H1 (cell line): ENCODE data around the gene ADIPOR2. TPM values are rescaled to one million over a fixed set of nuclear protein-coding genes. Genes with fewer than 3 reads are reported as not detected.
A peak's percentile ranks its signal among the peaks of the same experiment; 100 is the strongest.

ENCODE experiments used
- CTCF ChIA-PET: fragments of 300-600 bp; sonication (Branson Sonifier 250); formaldehyde crosslinking; loops from one replicate; lab custom pipeline; 2021; ENCODE audit not compliant: partially characterized antibody; lab: Charles Lee
- POLR2A ChIA-PET: fragments of 300-600 bp; sonication (Branson Sonifier 250); formaldehyde crosslinking; loops from one replicate; lab custom pipeline; 2021; ENCODE audit warnings: inconsistent platforms; ENCODE audit not compliant: partially characterized antibody; lab: Charles Lee
- DNase-seq, 2 experiments: peaks; one replicate each; pipeline versions ENCODE4 v3.0.0 to v3.0.0-alpha.2; 2010 to 2022; ENCODE audit warnings: low spot score in 2 of 2, low read depth in 1 of 2, mixed read lengths in 1 of 2
- FAIRE-seq: peaks from 2 replicates; lab custom pipeline; 2011; peaks lifted over from hg19 to GRCh38; lab: Jason Lieb, UNC
- H2AFZ ChIP-seq: 2 replicates; pipeline ENCODE4 v1.8.1; 2012; ENCODE audit warnings: low read length, inconsistent platforms
- H2AK5ac ChIP-seq: 2 replicates; pipeline ENCODE4 v1.6.1; 2013; ENCODE audit warnings: low read depth, low read length
- H2BK120ac ChIP-seq: replicated peaks from 2 replicates; pipeline ENCODE3; 2013; ENCODE audit warnings: low read depth, low read length, inconsistent platforms
- H2BK12ac ChIP-seq: 2 replicates; pipeline ENCODE4 v1.6.1; 2013; ENCODE audit warnings: low read depth, low read length
- H2BK15ac ChIP-seq: 2 replicates; pipeline ENCODE4 v1.6.1; 2013; ENCODE audit warnings: low read length
- H2BK20ac ChIP-seq: 2 replicates; pipeline ENCODE4 v1.6.1; 2013; ENCODE audit warnings: low read length
- H2BK5ac ChIP-seq: 2 replicates; pipeline ENCODE4 v1.6.1; 2013; ENCODE audit warnings: low read depth, low read length
- H3K14ac ChIP-seq: 2 replicates; pipeline ENCODE4 v1.6.1; 2013; ENCODE audit warnings: inconsistent platforms; ENCODE audit not compliant: insufficient read length
- H3K18ac ChIP-seq: 2 replicates; pipeline ENCODE4 v1.6.1; 2013; ENCODE audit warnings: low read length; ENCODE audit errors: extremely low read depth
- H3K23ac ChIP-seq: 2 replicates; pipeline ENCODE4 v1.6.1; 2013; ENCODE audit warnings: inconsistent platforms; ENCODE audit not compliant: insufficient read length
- H3K23me2 ChIP-seq: 2 replicates; pipeline ENCODE4 v1.6.1; 2013; ENCODE audit warnings: low read depth, low read length
- H3K27ac ChIP-seq: 2 replicates; pipeline ENCODE4 v1.6.1; 2011; ENCODE audit warnings: low read depth, low read length, inconsistent platforms
- H3K27me3 ChIP-seq, 4 experiments: replicated peaks in 1 of 4; 1 replicate in 1 of 4; 2 replicates in 3 of 4; pipeline versions ENCODE4 v1.6.1 to v1.8.1; 2011 to 2013; ENCODE audit warnings: low read length in 3 of 4, mild to moderate bottlenecking in 3 of 4, inconsistent platforms in 2 of 4, mixed read lengths in 2 of 4, moderate library complexity in 1 of 4; ENCODE audit not compliant: control insufficient read depth in 3 of 4, insufficient read depth in 3 of 4; ENCODE audit errors: extremely low read depth in 1 of 4
- H3K36me3 ChIP-seq, 4 experiments: 2 replicates each; pipeline versions ENCODE4 v1.6.1 to v1.8.1; 2011 to 2013; ENCODE audit warnings: mild to moderate bottlenecking in 4 of 4, low read length in 3 of 4, moderate library complexity in 2 of 4, control low read depth in 1 of 4, inconsistent platforms in 1 of 4; ENCODE audit not compliant: insufficient read depth in 4 of 4, control insufficient read depth in 2 of 4
- H3K4ac ChIP-seq: replicated peaks from 2 replicates; pipeline ENCODE3; 2013; ENCODE audit warnings: low read length, low read depth, mixed read lengths, inconsistent platforms; ENCODE audit not compliant: insufficient read length
- H3K4me1 ChIP-seq, 4 experiments: replicated peaks in 1 of 4; 1 replicate in 1 of 4; 2 replicates in 3 of 4; pipeline versions ENCODE4 v1.6.1 to v1.8.1; 2011 to 2013; ENCODE audit warnings: low read length in 3 of 4, inconsistent platforms in 2 of 4, mixed read lengths in 1 of 4; ENCODE audit not compliant: insufficient read depth in 4 of 4, control insufficient read depth in 3 of 4
- H3K4me2 ChIP-seq, 2 experiments: 2 replicates each; pipeline versions ENCODE4 v1.6.1 to v1.8.1; 2011 to 2013; ENCODE audit warnings: low read depth in 2 of 2, low read length in 2 of 2, control low read depth in 1 of 2, inconsistent platforms in 1 of 2, mild to moderate bottlenecking in 1 of 2; ENCODE audit not compliant: insufficient read depth in 1 of 2
- H3K4me3 ChIP-seq, 4 experiments: fragments of 200-600, 300-600 bp in 1 of 4; sonication (generic), shearing (Covaris generic), sonication (Bioruptor Twin) in 1 of 4; 2 replicates each; pipeline versions ENCODE4 v1.5.1 to v1.8.1; 2011 to 2016; ENCODE audit warnings: low read length in 4 of 4, low read depth in 3 of 4, control low read depth in 2 of 4, inconsistent platforms in 2 of 4, mild to moderate bottlenecking in 2 of 4, mixed read lengths in 1 of 4, moderate library complexity in 1 of 4; ENCODE audit not compliant: insufficient read depth in 2 of 4; ENCODE audit errors: extremely low read depth in 1 of 4
- H3K56ac ChIP-seq: replicated peaks from 2 replicates; pipeline ENCODE3; 2013; ENCODE audit warnings: low read depth, mild to moderate bottlenecking, mixed read lengths, low read length, inconsistent platforms; ENCODE audit not compliant: insufficient read length
- H3K79me1 ChIP-seq: 2 replicates; pipeline ENCODE4 v1.6.1; 2013; ENCODE audit warnings: low read depth, low read length, control low read depth
- H3K79me2 ChIP-seq, 2 experiments: 2 replicates each; pipeline versions ENCODE4 v1.6.1 to v1.8.1; 2012 to 2013; ENCODE audit warnings: low read length in 2 of 2, mild to moderate bottlenecking in 2 of 2, inconsistent platforms in 1 of 2; ENCODE audit not compliant: insufficient read depth in 2 of 2, control insufficient read depth in 1 of 2
- H3K9ac ChIP-seq, 4 experiments: replicated peaks in 1 of 4; 1 replicate in 1 of 4; 2 replicates in 3 of 4; pipeline versions ENCODE4 v1.6.1 to v1.8.1; 2011 to 2013; ENCODE audit warnings: low read depth in 3 of 4, low read length in 3 of 4, control low read depth in 2 of 4, mild to moderate bottlenecking in 2 of 4, moderate library complexity in 2 of 4, inconsistent platforms in 1 of 4; ENCODE audit errors: extremely low read depth in 1 of 4
- H3K9me3 ChIP-seq, 2 experiments: 2 replicates each; pipeline versions ENCODE4 v1.6.1 to v1.8.1; 2012 to 2013; ENCODE audit warnings: mild to moderate bottlenecking in 2 of 2, moderate library complexity in 2 of 2, control low read depth in 1 of 2, inconsistent platforms in 1 of 2, low read depth in 1 of 2, low read length in 1 of 2, mixed read lengths in 1 of 2; ENCODE audit not compliant: insufficient read depth in 2 of 2
- H4K20me1 ChIP-seq, 2 experiments: replicated peaks in 1 of 2; 2 replicates each; pipeline versions ENCODE3 to v1.8.1; 2011 to 2013; ENCODE audit warnings: inconsistent platforms in 2 of 2, low read length in 2 of 2, mild to moderate bottlenecking in 1 of 2; ENCODE audit not compliant: insufficient read depth in 2 of 2, control insufficient read depth in 1 of 2
- H4K5ac ChIP-seq: 2 replicates; pipeline ENCODE4 v1.6.1; 2013; ENCODE audit warnings: low read length, low read depth, mixed read lengths, inconsistent platforms; ENCODE audit not compliant: insufficient read length
- H4K8ac ChIP-seq: 2 replicates; pipeline ENCODE4 v1.8.0; 2013; ENCODE audit warnings: mild to moderate bottlenecking, moderate library complexity, low read length, inconsistent platforms; ENCODE audit not compliant: insufficient read depth; ENCODE audit errors: extremely low read depth
- H4K91ac ChIP-seq: replicated peaks from 2 replicates; pipeline ENCODE3; 2013; ENCODE audit warnings: low read length, mixed read lengths, inconsistent platforms; ENCODE audit not compliant: insufficient read length
- CEBPB ChIP-seq: IDR thresholded peaks from 2 replicates; pipeline ENCODE4 v1.6.1; 2012; ENCODE audit warnings: low read depth, low read length
- FOSL1 ChIP-seq: IDR thresholded peaks from 2 replicates; pipeline ENCODE4 v1.6.1; 2011; ENCODE audit warnings: mild to moderate bottlenecking, low read depth, low read length, moderate library complexity; ENCODE audit not compliant: insufficient read depth
- WGBS, 2 experiments: shearing (Covaris generic) in 1 of 2; methylation state at CpG; one replicate each; pipeline versions ENCODE4 v1.1.6 to v1.1.7; 2013 to 2015; ENCODE audit warnings: low lambda C conversion rate in 2 of 2, mixed read lengths in 2 of 2, inconsistent platforms in 1 of 2, low coverage in 1 of 2, missing lambda C conversion rate in 1 of 2; ENCODE audit not compliant: insufficient replicate concordance in 2 of 2, insufficient coverage in 1 of 2, insufficient read length in 1 of 2; ENCODE audit errors: extremely low coverage in 1 of 2, missing lambda C conversion rate in 1 of 2; 5-methylcytosine and 5-hydroxymethylcytosine counted together
- polyA plus RNA-seq, 7 experiments: library from polyadenylated mRNA; depleted of rRNA in 3 of 7; stranded (reverse) in 5 of 7; unstranded in 2 of 7; fragments of >200 nt in 5 of 7; fragments of 200-250 nt in 2 of 7; gene quantifications; 1 replicate in 5 of 7; 2 replicates in 1 of 7; 4 replicates in 1 of 7; pipeline versions ENCODE4 v1.2.1 to v1.2.3, GENCODE V29; 2011 to 2013; ENCODE audit warnings: missing spikeins in 2 of 7, mixed read lengths in 2 of 7
- total RNA-seq: library from RNA; stranded (reverse); fragmentation: NEBNext Ultra II Directional; extraction: Animal tissue kit (Norgen Biotek cat#: 25700); gene quantifications from 2 replicates; pipeline ENCODE4 v1.2.1, GENCODE V29; 2021

The ADIPOR2 gene
- total and polyA plus RNA-seq, 2 of the 8 experiments (the other 6 are each of a cell fraction or from before 2014, with no cell fraction given), result 17.5 to 50.8 TPM

DNA sequence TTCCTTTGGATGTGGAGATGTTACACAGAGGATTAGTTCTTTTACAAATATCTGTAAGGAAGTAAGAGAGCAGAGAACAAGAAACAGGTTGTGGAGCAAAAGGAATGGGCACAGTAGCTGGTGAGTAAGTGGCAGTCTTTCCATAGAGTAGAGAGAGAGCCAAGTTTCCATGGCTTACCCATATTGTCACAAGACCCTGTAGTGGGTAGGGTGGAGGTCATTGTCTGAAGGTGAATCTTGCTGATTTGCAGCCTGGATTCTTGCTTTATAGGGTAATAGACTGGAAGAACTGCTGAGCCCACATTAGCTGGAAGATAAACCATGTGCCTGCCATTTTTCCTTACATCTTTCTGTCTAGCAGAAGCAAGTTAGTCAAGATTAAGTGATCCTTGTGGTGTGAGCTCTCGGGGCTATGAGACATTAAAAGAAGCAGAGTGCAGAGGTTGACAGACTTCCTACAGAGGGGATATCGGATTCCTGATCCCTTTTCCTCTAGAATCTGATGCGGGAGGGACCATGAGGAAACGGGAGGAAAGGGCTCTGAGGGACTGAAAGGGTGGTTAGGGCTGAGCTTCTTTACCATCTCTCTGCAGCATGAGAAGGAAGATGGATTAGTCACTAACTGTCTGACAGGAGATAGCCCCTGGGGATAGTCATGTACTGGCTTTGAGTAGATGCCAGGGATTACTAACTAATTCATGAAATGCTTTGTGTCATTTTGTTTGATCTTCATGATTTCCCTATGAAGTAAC is 85.5 kb downstream of the ADIPOR2 start:
- no peak overlapping the region for H2BK15ac ChIP-seq
- no peak overlapping the region for H3K27ac ChIP-seq
- no peaks in the 10 kb centered on the region for H3K27me3 ChIP-seq
- H4K5ac ChIP-seq, result no peak overlapping the region
- peaks cover 0 to 5% (median 3%) of the 10 kb centered on the region in 4 experiments; a peak in 2 of 7 replicates for H3K4me1 ChIP-seq
- H2BK20ac ChIP-seq, result no peak overlapping the region
- 80% methylated on average over 4 of the region's 4 CpGs; no CpG with 5 or more reads in 1 of the 2 experiments for WGBS, 2 experiments
- CTCF ChIA-PET, result interaction anchor here (0.9 to 2.0 kb wide), 7 partner anchors 12 to 164 kb away, joined by 3 to 5 read pairs (median 3); no protein-coding TSS in a partner anchor
- H2AK5ac ChIP-seq, result no peak overlapping the region
- POLR2A ChIA-PET, result interaction anchor here (1.6 kb wide), 1 partner anchor 9 kb away, joined by 4 read pairs; no protein-coding TSS in a partner anchor
- H4K91ac ChIP-seq, result no peak overlapping the region
- H3K79me1 ChIP-seq, result peaks cover 2% of the 10 kb centered on the region; the same call in 1 of the 2 replicates
- no peak overlapping the region for H4K8ac ChIP-seq
- H3K9me3 ChIP-seq, result no peaks in the 10 kb centered on the region
- no peaks in the 10 kb centered on the region; the same call in 1 of the 2 replicates for H3K23me2 ChIP-seq
- no peak overlapping the region for H3K9ac ChIP-seq
- no peak overlapping the region for H3K18ac ChIP-seq
- TF ChIP-seq FOSL1 (no peak), CEBPB (no peak)
- peaks cover 5 to 7% of the 10 kb centered on the region in 2 experiments for H4K20me1 ChIP-seq
- no peak overlapping the region for H2AFZ ChIP-seq
- no peak for DNase-seq
- peaks cover 0 to 7% (median 5%) of the 10 kb centered on the region in 4 experiments; a peak in 5 of 8 replicates for H3K36me3 ChIP-seq
- no peak overlapping the region for H2BK12ac ChIP-seq
- no peak overlapping the region for H3K56ac ChIP-seq
- 0 out of 4 replicates have a peak, but pooled peaks cover 0 to 13% of the 10 kb centered on the region in 2 experiments for H3K79me2 ChIP-seq
- H2BK120ac ChIP-seq, result no peak overlapping the region
- H3K4me2 ChIP-seq, result no peak overlapping the region
- no peak overlapping the region for H3K4me3 ChIP-seq
- peak; percentile 19 for FAIRE-seq
- no peak overlapping the region for H3K4ac ChIP-seq
- no peak overlapping the region for H3K23ac ChIP-seq
- no peak overlapping the region for H2BK5ac ChIP-seq
- no peak overlapping the region for H3K14ac ChIP-seq
